NOMO-1 (cell line): Measurements from ENCODE around the gene RASGRF1.
"Not testable (repeated sequence)": the region's sequence is repeated elsewhere in the genome, so short reads cannot be mapped to it uniquely, and the experiment has no call there.

Source experiments
- DNase-seq, 2 experiments: peaks; one replicate each; lab custom pipeline; 2025; ENCODE audit not compliant: unreplicated experiment in 2 of 2; lab: John Stamatoyannopoulos, UW

Gene RASGRF1

DNA sequence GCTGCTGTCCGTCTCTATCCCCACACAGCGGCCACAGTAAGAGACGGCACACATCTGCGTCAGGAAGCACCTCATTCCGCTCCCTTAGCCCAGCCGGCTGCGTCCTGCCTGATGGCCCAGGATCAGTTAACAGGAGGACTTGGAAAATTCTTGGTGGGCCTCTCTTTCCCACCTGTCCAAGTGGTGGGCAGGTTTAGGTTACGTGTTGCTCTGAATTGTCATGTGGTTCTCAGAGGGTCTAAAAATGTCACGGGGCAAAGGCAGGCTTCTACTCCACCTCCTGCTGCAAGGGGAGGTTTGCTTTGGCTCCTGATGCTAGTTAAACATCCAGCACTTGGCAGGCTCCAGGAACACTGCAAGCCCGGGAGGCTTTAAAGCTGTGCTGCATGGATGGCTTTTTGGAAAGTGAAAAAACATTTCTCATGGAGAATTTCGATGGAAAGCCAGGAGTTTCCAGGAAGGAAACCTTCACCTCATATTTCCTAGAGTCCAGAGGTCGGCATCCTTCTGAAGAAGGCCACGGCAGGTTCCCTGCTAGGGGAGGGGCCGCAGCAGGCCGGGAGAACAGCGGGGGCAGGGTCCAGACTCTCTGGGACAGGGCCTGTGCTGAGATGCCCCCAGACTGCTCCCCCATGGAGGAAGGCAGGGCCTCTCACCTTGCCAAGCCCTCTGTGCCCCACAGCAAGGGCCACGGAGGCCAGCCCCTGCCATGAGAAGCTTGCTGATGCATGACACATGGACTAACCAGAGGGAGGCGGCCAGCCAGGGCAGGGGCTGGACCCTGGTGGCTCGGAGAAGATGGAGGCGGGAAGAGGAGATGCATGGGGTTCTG is 156.5 kb downstream of the RASGRF1 start:
- no peak for DNase-seq

GRCh38 chr15:78933187-78933822 is 157.3 kb downstream of the RASGRF1 start:
- no peak for DNase-seq

DNA sequence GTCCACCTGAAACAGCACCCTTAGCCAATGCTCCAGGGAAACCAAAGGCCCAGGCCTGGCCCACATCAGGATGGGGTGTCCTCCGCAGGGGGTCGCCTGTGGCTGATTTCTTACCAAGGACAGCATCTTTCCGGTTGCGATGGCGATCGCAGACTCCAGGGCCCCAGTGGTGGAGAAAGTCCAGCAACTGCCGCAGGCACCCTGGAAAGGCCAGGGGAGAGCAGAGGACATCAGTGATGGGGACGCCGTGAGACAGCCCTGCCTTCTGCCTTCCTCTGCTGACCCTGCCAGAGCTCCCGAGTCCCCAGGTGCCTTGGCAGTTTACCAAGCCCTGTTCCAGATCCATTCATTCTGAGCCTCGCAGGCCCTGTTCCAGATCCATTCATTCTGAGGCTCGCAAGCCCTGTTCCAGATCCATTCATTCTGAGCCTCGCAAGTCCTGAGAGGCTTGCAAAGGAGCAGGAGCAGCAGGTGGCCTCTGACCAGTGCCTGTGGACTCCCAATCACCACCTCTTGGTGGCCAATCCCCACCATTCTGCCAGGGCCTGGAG is 158.2 kb downstream of the RASGRF1 start:
- DNase-seq, result no peak

- DNase-seq, result no peak
These were observed 158.9 kb downstream of the RASGRF1 start for GRCh38 chr15:78931439-78932257.

- DNase-seq, result no peak
These were observed 159.8 kb downstream of the RASGRF1 start for GRCh38 chr15:78930577-78931388.

- DNase-seq, result no peak
These were observed 160.9 kb downstream of the RASGRF1 start for GRCh38 chr15:78929536-78930264.

- DNase-seq, result no peak
These were observed 161.9 kb downstream of the RASGRF1 start for GRCh38 chr15:78928616-78929093.

DNA sequence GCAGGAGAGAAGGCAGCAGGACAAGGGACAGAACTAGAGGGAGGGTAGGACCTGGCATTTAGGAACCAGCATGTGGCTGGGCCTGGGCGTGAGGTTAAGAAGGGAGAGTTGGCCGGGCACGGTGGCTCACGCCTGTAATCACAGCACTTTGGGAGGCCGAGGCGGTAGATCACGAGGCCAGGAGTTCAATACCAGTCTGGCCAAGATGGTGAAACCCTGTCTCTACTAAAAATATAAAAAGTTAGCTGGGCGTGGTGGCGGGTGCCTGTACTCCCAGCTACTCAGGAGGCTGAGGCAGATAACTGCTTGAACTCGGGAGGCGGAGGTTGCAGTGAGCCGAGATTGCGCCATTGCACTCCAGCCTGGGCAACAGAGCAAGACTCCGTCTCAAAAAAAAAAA is 162.4 kb downstream of the RASGRF1 start:
- not testable (repeated sequence) for DNase-seq

- no peak for DNase-seq
These were observed 163.3 kb downstream of the RASGRF1 start for GRCh38 chr15:78927077-78927790.

DNA sequence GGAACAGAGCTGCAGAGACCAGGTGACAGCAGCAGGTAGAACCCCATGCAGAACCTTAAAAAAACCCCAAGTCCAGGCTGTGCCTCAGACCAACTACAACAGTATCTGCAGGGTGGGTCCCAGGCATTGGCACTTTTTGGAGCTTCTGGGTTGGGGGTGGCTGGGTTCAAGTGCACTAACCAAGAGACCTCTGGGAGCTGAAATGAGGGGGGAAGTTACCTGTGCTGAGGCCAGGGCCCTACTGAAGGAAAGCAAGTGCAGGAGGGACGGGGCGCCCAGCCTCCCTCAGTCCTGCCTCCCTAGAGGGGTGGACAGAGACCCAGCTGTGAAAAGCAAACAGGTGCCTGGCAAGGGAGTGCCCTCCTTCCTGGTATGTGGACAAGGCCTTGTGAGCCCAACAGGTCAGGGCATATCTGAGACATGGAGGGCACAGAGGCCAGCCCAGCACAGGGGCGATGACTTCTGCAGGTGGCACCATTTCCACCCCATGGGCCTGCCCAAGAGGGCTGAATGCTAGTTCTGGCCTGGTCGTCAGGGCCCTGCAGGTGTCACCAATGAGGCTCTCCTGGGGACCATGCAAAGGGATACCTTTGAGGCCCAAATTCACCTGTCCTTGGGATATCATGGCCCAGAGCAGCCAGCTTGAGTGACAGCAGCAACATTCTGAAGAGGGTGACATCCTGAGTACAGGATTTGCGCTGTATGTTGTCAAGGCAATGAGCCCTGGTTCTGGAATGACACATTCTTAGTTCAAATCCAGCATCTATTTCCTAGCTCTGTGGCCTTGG is 164.4 kb downstream of the RASGRF1 start:
- DNase-seq, result no peak

- no peak for DNase-seq
These were observed 165.4 kb downstream of the RASGRF1 start for GRCh38 chr15:78925076-78925624.

- DNase-seq, result no peak
These were observed 166.9 kb downstream of the RASGRF1 start for GRCh38 chr15:78923480-78924360.

GRCh38 chr15:78923015-78923414 is 167.6 kb downstream of the RASGRF1 start:
- no peak for DNase-seq

- no peak for DNase-seq
These were observed 168.1 kb downstream of the RASGRF1 start for GRCh38 chr15:78922527-78922926.

GRCh38 chr15:78921940-78922339 is 168.6 kb downstream of the RASGRF1 start:
- DNase-seq, result no peak

DNA sequence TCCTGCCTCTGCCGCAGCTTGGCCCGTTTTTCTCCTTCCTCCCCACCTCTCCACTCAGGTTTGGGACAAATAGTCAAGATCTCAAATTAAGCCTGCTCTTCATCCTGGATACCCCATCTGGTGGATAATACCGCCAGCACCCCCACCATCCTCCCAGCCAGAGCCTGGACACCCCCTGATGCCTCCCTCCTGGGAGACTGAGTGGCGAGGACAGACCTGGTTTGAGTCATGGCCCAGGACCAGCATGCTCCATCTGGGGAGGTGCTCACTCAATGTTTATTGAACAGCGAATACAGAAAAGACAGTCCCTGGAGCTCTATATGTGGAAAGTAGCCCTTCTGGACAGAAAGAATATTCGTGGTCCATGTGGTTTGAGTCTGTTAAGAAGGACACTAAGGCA is 169.1 kb downstream of the RASGRF1 start:
- no peak for DNase-seq

GRCh38 chr15:78917888-78918287 is 172.7 kb downstream of the RASGRF1 start:
- no peak for DNase-seq
